Measurements from ENCODE around the gene GPR157.

- TF ChIP-seq POLR2A (IDR thresholded peaks at IDR 0.05) = no peak
- TF ChIP-seq CTCF (IDR thresholded peaks at IDR 0.05) = no peak
Observed at GRCh38 chr1:9086796-9087195, 42.1 kb downstream of the GPR157 start.

All from body of pancreas (tissue), 4 donors.